DMS 273 (cell line): Measurements from ENCODE around the gene SPDYC.

Experiments
- DNase-seq: peaks from one replicate; lab custom pipeline; 2025; ENCODE audit not compliant: unreplicated experiment; lab: John Stamatoyannopoulos, UW

Gene SPDYC

GRCh38 chr11:65221026-65221425 is 51.0 kb downstream of the SPDYC start:
- no peak for DNase-seq
